Common myeloid progenitor, CD34-positive (primary cell): ENCODE measurements around the gene DCBLD1.

Experiments used
- CTCF ChIA-PET: fragments of 350-600 bp; sonication (Branson Sonifier 250); formaldehyde crosslinking; loops from one replicate; lab custom pipeline; 2021; ENCODE audit warnings: antibody characterized with exemption; lab: Charles Lee
- POLR2A ChIA-PET: fragments of 350-600 bp; sonication (Branson Sonifier 250); formaldehyde crosslinking; loops from one replicate; lab custom pipeline; 2021; ENCODE audit warnings: antibody characterized with exemption; lab: Charles Lee
- DNase-seq, 3 donors: peaks; one replicate each; pipeline versions ENCODE4 v3.0.0 to v3.0.0-alpha.2; 2013
- H3K27ac ChIP-seq, 2 experiments: 1 replicate in 1 of 2; 2 replicates in 1 of 2; pipeline ENCODE4 v1.7.0; 2013; ENCODE audit warnings: inconsistent platforms in 2 of 2, low read length in 2 of 2, mild to moderate bottlenecking in 2 of 2, low read depth in 1 of 2, moderate library complexity in 1 of 2; ENCODE audit not compliant: severe bottlenecking in 2 of 2, insufficient read depth in 1 of 2, poor library complexity in 1 of 2
- H3K27me3 ChIP-seq, 5 experiments: replicated peaks in 2 of 5; 1 replicate in 3 of 5; 2 replicates in 2 of 5; pipeline versions ENCODE4 v1.6.1 to v1.7.0; 2013; ENCODE audit warnings: low read length in 4 of 5, mild to moderate bottlenecking in 2 of 5, moderate library complexity in 2 of 5, inconsistent platforms in 1 of 5; ENCODE audit not compliant: insufficient read depth in 5 of 5, control insufficient read depth in 4 of 5
- H3K36me3 ChIP-seq, 4 experiments: 1 replicate in 2 of 4; 2 replicates in 2 of 4; pipeline versions ENCODE4 v1.6.1 to v1.7.0; 2013; ENCODE audit warnings: low read length in 3 of 4, control low read depth in 1 of 4, mild to moderate bottlenecking in 1 of 4; ENCODE audit not compliant: control insufficient read depth in 4 of 4, insufficient read depth in 4 of 4
- H3K4me1 ChIP-seq, 4 experiments: 1 replicate in 3 of 4; 2 replicates in 1 of 4; pipeline versions ENCODE4 v1.6.1 to v1.7.1; 2013; ENCODE audit warnings: low read length in 3 of 4, mild to moderate bottlenecking in 3 of 4, control low read depth in 1 of 4, inconsistent platforms in 1 of 4, moderate library complexity in 1 of 4; ENCODE audit not compliant: control insufficient read depth in 4 of 4, insufficient read depth in 4 of 4; ENCODE audit errors: control extremely low read depth in 1 of 4
- H3K4me3 ChIP-seq, 7 experiments: 1 replicate in 4 of 7; 2 replicates in 3 of 7; pipeline versions ENCODE4 v1.5.1 to v1.7.0; 2013; ENCODE audit warnings: mild to moderate bottlenecking in 7 of 7, low read length in 6 of 7, moderate library complexity in 6 of 7, inconsistent platforms in 2 of 7, low read depth in 2 of 7, control low read depth in 1 of 7; ENCODE audit not compliant: insufficient read depth in 4 of 7, control insufficient read depth in 1 of 7; ENCODE audit errors: extremely low read depth in 1 of 7
- H3K9me3 ChIP-seq, 5 experiments: 1 replicate in 4 of 5; 2 replicates in 1 of 5; pipeline versions ENCODE4 v1.6.1 to v1.7.1; 2013; ENCODE audit warnings: low read length in 4 of 5, mild to moderate bottlenecking in 2 of 5, inconsistent platforms in 1 of 5, low read depth in 1 of 5, moderate library complexity in 1 of 5; ENCODE audit not compliant: control insufficient read depth in 4 of 5, insufficient read depth in 2 of 5; ENCODE audit errors: control extremely low read depth in 1 of 5
- WGBS: methylation state at CpG from one replicate; pipeline ENCODE4 v1.1.5; 2013; ENCODE audit not compliant: insufficient coverage; 5-methylcytosine and 5-hydroxymethylcytosine counted together

Gene DCBLD1

DNA sequence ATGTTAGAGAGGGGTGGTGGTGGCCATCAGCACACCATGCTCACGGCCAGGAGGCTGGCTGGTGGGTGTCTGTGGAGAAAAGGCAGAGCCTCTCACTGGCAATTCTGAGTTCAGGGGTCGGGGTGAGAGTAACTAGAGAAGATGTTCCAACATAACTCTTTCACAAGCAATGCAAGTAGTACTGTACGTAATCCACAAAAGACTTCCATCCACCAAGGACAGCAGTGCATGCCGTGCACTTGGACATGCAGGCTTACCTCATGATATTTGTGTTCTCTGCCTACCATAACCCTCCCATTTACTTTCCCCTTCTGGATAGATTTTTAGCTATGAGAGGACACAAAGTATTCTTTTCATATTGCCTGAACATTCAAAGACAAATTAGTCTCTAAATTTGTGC is 51.3 kb downstream of the DCBLD1 start:
- 92% methylated on average over 2 of the region's 4 CpGs for whole genome bisulfite sequencing
- H3K4me1 ChIP-seq: no peaks in the 10 kb centered on the region
- POLR2A ChIA-PET: no interaction called here
- no peak overlapping the region for H3K27ac ChIP-seq
- no peak overlapping the region for H3K4me3 ChIP-seq
- DNase-seq: no peak
- H3K9me3 ChIP-seq: no peaks in the 10 kb centered on the region
- H3K27me3 ChIP-seq: peaks cover 0 to 4% (median 0%) of the 10 kb centered on the region in 5 experiments
- no peaks in the 10 kb centered on the region for H3K36me3 ChIP-seq
- CTCF ChIA-PET: no interaction called here

DNA sequence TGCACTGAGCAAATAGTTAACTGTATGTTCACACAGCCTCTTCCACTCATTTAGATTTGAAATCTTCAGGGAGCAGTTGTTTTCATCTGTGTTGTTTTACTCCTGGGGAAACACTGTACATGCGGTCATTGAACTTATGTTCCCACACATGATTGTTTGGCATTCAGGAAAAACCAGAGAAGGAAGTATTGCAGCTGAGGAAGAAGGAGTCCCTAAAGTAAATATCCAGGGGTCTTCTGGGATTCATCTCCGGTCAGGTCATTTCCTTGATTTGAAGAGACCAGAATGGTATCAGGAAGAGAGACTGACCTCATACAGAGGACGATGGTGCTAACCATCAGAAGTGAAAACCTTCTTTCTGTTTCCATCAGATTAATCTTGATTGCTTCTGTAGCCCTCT is 52.5 kb downstream of the DCBLD1 start:
- no peak overlapping the region for H3K27ac ChIP-seq
- peaks cover 0 to 4% (median 0%) of the 10 kb centered on the region in 5 experiments for H3K27me3 ChIP-seq
- ChIA-PET CTCF (interaction anchor here (1.5 kb wide), 1 partner anchor 11 kb away, joined by 3 read pairs; no protein-coding TSS in a partner anchor), POLR2A (no interaction called here)
- 92% methylated on average over 2 of the region's 3 CpGs for WGBS
- H3K4me3 ChIP-seq: no peak overlapping the region
- DNase-seq: no peak
- no peaks in the 10 kb centered on the region for H3K9me3 ChIP-seq
- H3K36me3 ChIP-seq: no peaks in the 10 kb centered on the region
- no peaks in the 10 kb centered on the region for H3K4me1 ChIP-seq

DNA sequence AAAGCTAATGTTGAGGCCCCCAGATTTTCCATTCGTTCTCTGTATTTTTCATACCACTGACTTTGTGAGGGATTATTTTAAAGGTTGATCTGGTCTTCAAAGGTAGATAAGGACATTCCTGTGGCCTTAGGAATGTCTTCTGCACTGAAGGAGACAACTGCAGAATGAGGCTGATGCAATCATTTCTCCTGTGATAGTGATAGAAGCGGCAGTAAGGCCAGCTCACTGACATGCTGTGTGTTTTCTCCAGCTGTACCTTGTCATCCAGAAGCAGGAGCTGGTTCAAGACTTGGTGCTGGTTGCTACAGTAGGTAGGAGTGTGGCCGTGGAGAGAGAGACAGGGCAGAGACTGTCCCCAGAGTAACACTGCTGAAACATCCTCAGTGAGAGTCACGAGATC is 53.8 kb downstream of the DCBLD1 start:
- no peaks in the 10 kb centered on the region for H3K4me1 ChIP-seq
- H3K27me3 ChIP-seq: peaks cover 0 to 4% (median 0%) of the 10 kb centered on the region in 5 experiments
- ChIA-PET POLR2A (no interaction called here), CTCF (interaction anchor here (0.8 to 1.5 kb wide), 4 partner anchors 10 to 84 kb away, joined by 3 to 5 read pairs (median 3); no protein-coding TSS in a partner anchor)
- H3K4me3 ChIP-seq: no peak overlapping the region
- no peaks in the 10 kb centered on the region for H3K9me3 ChIP-seq
- H3K36me3 ChIP-seq: no peaks in the 10 kb centered on the region
- DNase-seq: no peak
- WGBS: 100% methylated on average over 1 of the region's 4 CpGs
- no peak overlapping the region for H3K27ac ChIP-seq

DNA sequence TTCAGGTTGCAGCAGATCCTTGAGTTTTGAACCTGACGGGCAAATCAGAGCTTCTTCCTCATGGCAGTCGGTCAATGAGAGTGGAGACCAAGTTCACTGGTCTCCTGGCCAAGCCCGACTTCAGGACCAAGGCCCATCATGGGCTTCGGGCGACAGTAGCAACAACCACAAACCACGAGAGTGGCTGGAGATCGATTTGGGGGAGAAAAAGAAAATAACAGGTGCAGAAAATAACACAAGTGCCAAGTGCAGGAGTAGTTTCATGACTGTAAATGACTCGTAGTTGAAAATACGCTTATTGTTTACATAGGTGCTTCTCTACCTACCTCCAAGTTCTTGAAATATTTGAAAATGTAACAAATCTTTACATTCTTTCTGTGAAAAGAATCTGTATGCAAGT is 56.1 kb downstream of the DCBLD1 start:
- CTCF ChIA-PET: no interaction called here
- 85% methylated on average over 7 of the region's 9 CpGs for WGBS
- Histone ChIP-seq H3K9me3 (no peaks in the 10 kb centered on the region), H3K36me3 (no peaks in the 10 kb centered on the region), H3K27ac (no peak overlapping the region), H3K27me3 (peaks cover 0 to 4% (median 0%) of the 10 kb centered on the region in 5 experiments), H3K4me3 (no peak overlapping the region), H3K4me1 (no peaks in the 10 kb centered on the region)
- POLR2A ChIA-PET: no interaction called here
- no peak for DNase-seq

DNA sequence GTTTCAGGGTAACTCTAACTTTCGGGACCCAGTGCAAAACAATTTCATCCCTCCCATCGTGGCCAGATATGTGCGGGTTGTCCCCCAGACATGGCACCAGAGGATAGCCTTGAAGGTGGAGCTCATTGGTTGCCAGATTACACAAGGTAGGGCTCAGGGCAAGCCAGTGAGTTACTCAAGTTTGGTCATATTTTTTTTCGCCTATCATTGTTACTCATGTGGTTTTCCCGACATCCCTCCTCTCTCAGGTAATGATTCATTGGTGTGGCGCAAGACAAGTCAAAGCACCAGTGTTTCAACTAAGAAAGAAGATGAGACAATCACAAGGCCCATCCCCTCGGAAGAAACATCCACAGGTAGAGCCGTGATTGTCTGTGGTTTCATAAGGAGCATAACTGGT is 58.2 kb downstream of the DCBLD1 start:
- 95% methylated on average over 7 of the region's 8 CpGs for WGBS
- no peak overlapping the region for H3K4me3 ChIP-seq
- H3K36me3 ChIP-seq: no peaks in the 10 kb centered on the region
- ChIA-PET CTCF (interaction anchor here (0.6 kb wide), 1 partner anchor 1530 kb away, joined by 3 read pairs; no protein-coding TSS in a partner anchor), POLR2A (no interaction called here)
- no peaks in the 10 kb centered on the region for H3K4me1 ChIP-seq
- H3K27me3 ChIP-seq: no peaks in the 10 kb centered on the region
- no peak overlapping the region for H3K27ac ChIP-seq
- DNase-seq: no peak
- H3K9me3 ChIP-seq: no peaks in the 10 kb centered on the region

DNA sequence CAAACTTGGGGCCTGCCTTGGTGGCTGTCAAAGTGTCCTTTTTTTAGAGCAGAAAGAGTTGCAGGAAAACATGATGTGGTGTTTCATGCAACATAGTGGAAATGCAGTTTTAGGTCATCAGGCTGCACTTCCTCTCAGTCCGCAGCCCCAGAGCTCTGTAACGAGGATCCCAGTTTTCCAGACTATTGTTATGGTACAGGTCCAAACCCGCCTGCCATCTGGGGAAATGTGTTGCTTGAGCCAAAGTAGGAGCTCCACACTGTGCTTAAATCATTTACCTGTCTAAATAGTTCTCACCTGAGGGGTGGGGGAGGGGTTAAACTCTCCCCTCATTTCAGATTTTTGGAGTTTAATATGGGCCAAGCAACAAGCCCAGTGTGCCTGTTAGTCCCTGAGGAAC is 60.0 kb downstream of the DCBLD1 start:
- Histone ChIP-seq H3K27ac (no peak overlapping the region), H3K36me3 (no peaks in the 10 kb centered on the region), H3K4me3 (no peak overlapping the region), H3K9me3 (no peaks in the 10 kb centered on the region), H3K4me1 (peaks cover 1 to 3% (median 3%) of the 10 kb centered on the region in 4 experiments), H3K27me3 (peaks cover 0 to 7% (median 0%) of the 10 kb centered on the region in 5 experiments)
- no peak for DNase-seq
- ChIA-PET POLR2A (no interaction called here), CTCF (no interaction called here)
- WGBS: 90% methylated on average over 3 of the region's 3 CpGs

DNA sequence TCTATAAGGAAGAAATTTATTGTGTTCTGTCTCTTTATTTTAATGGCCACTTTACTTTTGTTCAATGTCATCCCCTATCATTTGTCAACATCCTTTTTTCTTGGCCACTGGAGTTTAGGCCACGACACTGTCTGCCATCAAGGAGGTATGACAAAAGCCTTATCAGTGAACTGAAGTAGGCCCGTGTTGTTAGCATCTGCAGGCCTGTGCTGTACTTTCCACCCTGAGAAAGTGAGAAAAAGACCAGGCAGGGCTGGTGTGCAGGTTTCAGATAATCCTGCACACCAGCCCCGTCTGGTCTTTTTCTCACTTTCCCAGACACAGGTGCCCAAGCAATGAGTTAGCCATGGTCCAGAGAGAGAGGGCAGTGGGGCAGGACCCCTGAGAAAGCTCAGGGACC is 62.2 kb downstream of the DCBLD1 start:
- no peak for DNase-seq
- Histone ChIP-seq H3K4me3 (no peak overlapping the region), H3K27ac (no peak overlapping the region), H3K27me3 (peaks cover 0 to 7% (median 0%) of the 10 kb centered on the region in 5 experiments), H3K9me3 (no peaks in the 10 kb centered on the region), H3K36me3 (no peaks in the 10 kb centered on the region), H3K4me1 (peaks cover 6 to 21% (median 16%) of the 10 kb centered on the region in 4 experiments)
- ChIA-PET POLR2A (no interaction called here), CTCF (interaction anchor here (1.2 to 1.5 kb wide), 4 partner anchors 11 to 63 kb away, joined by 3 to 4 read pairs (median 4); no protein-coding TSS in a partner anchor)
- 85% methylated on average over 3 of the region's 3 CpGs for WGBS
